ENCODE data around the gene NFYA.
"Not testable (repeated sequence)": the region's sequence is repeated elsewhere in the genome, so short reads cannot be mapped to it uniquely, and the experiment has no call there.

The NFYA gene

GRCh38 chr6:41073968-41074691 is 1.4 kb downstream of the NFYA start:
- no peak for DNase-seq

- DNase-seq = no peak
Measured at GRCh38 chr6:41074692-41075436, 2.1 kb downstream of the NFYA start.

- no peak for DNase-seq
Measured at GRCh38 chr6:41075651-41076626, 3.2 kb downstream of the NFYA start.

GRCh38 chr6:41077536-41077935 is 4.8 kb downstream of the NFYA start:
- no peak for DNase-seq

- no peak for DNase-seq
Measured at GRCh38 chr6:41078101-41078500, 5.3 kb downstream of the NFYA start.

- DNase-seq = no peak
Measured at GRCh38 chr6:41079080-41079479, 6.3 kb downstream of the NFYA start.

- no peak for DNase-seq
Measured at GRCh38 chr6:41080621-41081020, 7.8 kb downstream of the NFYA start.

GRCh38 chr6:41083072-41083471 is 10.3 kb downstream of the NFYA start:
- DNase-seq = no peak

GRCh38 chr6:41085182-41085581 is 12.4 kb downstream of the NFYA start:
- DNase-seq = no peak

GRCh38 chr6:41088451-41088850 is 15.7 kb downstream of the NFYA start:
- no peak for DNase-seq

GRCh38 chr6:41090841-41091761 is 18.3 kb downstream of the NFYA start:
- DNase-seq = no peak

GRCh38 chr6:41092421-41093140 is 19.8 kb downstream of the NFYA start:
- DNase-seq = no peak

GRCh38 chr6:41093729-41094128 is 21.0 kb downstream of the NFYA start:
- DNase-seq = no peak

- DNase-seq = no peak
Measured at GRCh38 chr6:41097467-41098090, 24.8 kb downstream of the NFYA start.

GRCh38 chr6:41098366-41098765 is 25.6 kb downstream of the NFYA start:
- DNase-seq = no peak

- DNase-seq = no peak
Measured at GRCh38 chr6:41100871-41101287, 28.1 kb downstream of the NFYA start.

GRCh38 chr6:41103847-41104246 is 31.1 kb downstream of the NFYA start:
- DNase-seq = no peak

GRCh38 chr6:41111017-41111416 is 38.2 kb downstream of the NFYA start:
- no peak for DNase-seq

GRCh38 chr6:41115027-41115426 is 42.3 kb downstream of the NFYA start:
- DNase-seq = not testable (repeated sequence)

- DNase-seq = no peak
Measured at GRCh38 chr6:41119508-41119907, 46.7 kb downstream of the NFYA start.

GRCh38 chr6:41120058-41120457 is 47.3 kb downstream of the NFYA start:
- DNase-seq = no peak

Measured in activated CD4-positive, alpha-beta T cell treated with anti-CD3 and anti-CD28 coated beads for 48 hours (primary cell).